ENCODE results near the gene FLNB. TPM values are rescaled to one million over a fixed set of nuclear protein-coding genes. Genes with fewer than 3 reads are reported as not detected.

FLNB gene
- total and polyA plus RNA-seq, 2 of the 8 experiments (the other 6 are each of a cell fraction or from before 2014, with no cell fraction given), result 72.3 to 118 TPM

DNA sequence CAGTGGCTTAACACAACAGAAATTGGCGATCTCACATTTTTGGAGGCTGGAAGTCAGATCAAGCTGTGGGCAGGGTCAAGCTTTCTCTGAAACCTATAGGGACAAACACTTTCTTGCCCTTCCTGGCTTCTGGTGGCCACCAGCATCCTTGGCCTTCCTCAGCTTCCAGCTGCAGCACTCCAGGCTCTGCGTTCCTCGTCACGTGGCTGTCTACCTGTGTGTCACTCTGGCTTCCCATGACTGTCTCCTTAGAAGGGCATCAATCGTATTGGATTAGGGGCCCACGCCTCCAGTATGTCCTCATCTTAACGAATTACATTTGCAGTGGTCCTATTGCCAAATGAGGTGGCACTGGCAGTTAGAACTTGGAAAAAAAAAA lies 176.7 kb downstream of the FLNB start (continued):
- TF ChIP-seq RAD21 (IDR thresholded peaks at IDR 0.05 in 1 of 2, conservative IDR thresholded peaks at IDR 0.05 in 1 of 2; ENCODE audit: low read depth in 2 of 2, low read length in 2 of 2), result no peak
- TF ChIP-seq TCF12 (IDR thresholded peaks at IDR 0.05; ENCODE audit: low read depth, low read length), result no peak
- TF ChIP-seq, protein P1, sequence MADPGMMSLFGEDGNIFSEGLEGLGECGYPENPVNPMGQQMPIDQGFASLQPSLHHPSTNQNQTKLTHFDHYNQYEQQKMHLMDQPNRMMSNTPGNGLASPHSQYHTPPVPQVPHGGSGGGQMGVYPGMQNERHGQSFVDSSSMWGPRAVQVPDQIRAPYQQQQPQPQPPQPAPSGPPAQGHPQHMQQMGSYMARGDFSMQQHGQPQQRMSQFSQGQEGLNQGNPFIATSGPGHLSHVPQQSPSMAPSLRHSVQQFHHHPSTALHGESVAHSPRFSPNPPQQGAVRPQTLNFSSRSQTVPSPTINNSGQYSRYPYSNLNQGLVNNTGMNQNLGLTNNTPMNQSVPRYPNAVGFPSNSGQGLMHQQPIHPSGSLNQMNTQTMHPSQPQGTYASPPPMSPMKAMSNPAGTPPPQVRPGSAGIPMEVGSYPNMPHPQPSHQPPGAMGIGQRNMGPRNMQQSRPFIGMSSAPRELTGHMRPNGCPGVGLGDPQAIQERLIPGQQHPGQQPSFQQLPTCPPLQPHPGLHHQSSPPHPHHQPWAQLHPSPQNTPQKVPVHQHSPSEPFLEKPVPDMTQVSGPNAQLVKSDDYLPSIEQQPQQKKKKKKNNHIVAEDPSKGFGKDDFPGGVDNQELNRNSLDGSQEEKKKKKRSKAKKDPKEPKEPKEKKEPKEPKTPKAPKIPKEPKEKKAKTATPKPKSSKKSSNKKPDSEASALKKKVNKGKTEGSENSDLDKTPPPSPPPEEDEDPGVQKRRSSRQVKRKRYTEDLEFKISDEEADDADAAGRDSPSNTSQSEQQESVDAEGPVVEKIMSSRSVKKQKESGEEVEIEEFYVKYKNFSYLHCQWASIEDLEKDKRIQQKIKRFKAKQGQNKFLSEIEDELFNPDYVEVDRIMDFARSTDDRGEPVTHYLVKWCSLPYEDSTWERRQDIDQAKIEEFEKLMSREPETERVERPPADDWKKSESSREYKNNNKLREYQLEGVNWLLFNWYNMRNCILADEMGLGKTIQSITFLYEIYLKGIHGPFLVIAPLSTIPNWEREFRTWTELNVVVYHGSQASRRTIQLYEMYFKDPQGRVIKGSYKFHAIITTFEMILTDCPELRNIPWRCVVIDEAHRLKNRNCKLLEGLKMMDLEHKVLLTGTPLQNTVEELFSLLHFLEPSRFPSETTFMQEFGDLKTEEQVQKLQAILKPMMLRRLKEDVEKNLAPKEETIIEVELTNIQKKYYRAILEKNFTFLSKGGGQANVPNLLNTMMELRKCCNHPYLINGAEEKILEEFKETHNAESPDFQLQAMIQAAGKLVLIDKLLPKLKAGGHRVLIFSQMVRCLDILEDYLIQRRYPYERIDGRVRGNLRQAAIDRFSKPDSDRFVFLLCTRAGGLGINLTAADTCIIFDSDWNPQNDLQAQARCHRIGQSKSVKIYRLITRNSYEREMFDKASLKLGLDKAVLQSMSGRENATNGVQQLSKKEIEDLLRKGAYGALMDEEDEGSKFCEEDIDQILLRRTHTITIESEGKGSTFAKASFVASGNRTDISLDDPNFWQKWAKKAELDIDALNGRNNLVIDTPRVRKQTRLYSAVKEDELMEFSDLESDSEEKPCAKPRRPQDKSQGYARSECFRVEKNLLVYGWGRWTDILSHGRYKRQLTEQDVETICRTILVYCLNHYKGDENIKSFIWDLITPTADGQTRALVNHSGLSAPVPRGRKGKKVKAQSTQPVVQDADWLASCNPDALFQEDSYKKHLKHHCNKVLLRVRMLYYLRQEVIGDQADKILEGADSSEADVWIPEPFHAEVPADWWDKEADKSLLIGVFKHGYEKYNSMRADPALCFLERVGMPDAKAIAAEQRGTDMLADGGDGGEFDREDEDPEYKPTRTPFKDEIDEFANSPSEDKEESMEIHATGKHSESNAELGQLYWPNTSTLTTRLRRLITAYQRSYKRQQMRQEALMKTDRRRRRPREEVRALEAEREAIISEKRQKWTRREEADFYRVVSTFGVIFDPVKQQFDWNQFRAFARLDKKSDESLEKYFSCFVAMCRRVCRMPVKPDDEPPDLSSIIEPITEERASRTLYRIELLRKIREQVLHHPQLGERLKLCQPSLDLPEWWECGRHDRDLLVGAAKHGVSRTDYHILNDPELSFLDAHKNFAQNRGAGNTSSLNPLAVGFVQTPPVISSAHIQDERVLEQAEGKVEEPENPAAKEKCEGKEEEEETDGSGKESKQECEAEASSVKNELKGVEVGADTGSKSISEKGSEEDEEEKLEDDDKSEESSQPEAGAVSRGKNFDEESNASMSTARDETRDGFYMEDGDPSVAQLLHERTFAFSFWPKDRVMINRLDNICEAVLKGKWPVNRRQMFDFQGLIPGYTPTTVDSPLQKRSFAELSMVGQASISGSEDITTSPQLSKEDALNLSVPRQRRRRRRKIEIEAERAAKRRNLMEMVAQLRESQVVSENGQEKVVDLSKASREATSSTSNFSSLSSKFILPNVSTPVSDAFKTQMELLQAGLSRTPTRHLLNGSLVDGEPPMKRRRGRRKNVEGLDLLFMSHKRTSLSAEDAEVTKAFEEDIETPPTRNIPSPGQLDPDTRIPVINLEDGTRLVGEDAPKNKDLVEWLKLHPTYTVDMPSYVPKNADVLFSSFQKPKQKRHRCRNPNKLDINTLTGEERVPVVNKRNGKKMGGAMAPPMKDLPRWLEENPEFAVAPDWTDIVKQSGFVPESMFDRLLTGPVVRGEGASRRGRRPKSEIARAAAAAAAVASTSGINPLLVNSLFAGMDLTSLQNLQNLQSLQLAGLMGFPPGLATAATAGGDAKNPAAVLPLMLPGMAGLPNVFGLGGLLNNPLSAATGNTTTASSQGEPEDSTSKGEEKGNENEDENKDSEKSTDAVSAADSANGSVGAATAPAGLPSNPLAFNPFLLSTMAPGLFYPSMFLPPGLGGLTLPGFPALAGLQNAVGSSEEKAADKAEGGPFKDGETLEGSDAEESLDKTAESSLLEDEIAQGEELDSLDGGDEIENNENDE (IDR thresholded peaks at IDR 0.05; ENCODE audit: insufficient replicate concordance, low read length), result no peak
- no peak for TF ChIP-seq CEBPB (IDR thresholded peaks at IDR 0.05; ENCODE audit: low read depth, low read length)
- TF ChIP-seq, protein P2, sequence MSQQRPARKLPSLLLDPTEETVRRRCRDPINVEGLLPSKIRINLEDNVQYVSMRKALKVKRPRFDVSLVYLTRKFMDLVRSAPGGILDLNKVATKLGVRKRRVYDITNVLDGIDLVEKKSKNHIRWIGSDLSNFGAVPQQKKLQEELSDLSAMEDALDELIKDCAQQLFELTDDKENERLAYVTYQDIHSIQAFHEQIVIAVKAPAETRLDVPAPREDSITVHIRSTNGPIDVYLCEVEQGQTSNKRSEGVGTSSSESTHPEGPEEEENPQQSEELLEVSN (IDR thresholded peaks at IDR 0.05), result no peak
